Rectal smooth muscle tissue (tissue), 1 donor: ENCODE results near the gene ST6GALNAC2.

Experiments used
- H3K27ac ChIP-seq: one replicate; pipeline ENCODE4 v1.7.0; 2013; ENCODE audit warnings: low read depth, low read length, inconsistent platforms
- H3K27me3 ChIP-seq: one replicate; pipeline ENCODE4 v1.7.0; 2013; ENCODE audit warnings: low read length; ENCODE audit not compliant: control insufficient read depth, insufficient read depth
- H3K36me3 ChIP-seq: one replicate; pipeline ENCODE4 v1.7.0; 2013; ENCODE audit warnings: low read length; ENCODE audit not compliant: control insufficient read depth, insufficient read depth
- H3K4me1 ChIP-seq: one replicate; pipeline ENCODE4 v1.7.0; 2013; ENCODE audit warnings: low read length; ENCODE audit not compliant: control insufficient read depth, insufficient read depth
- H3K4me3 ChIP-seq: one replicate; pipeline ENCODE4 v1.7.0; 2013; ENCODE audit warnings: low read length
- H3K9ac ChIP-seq: one replicate; pipeline ENCODE4 v1.7.0; 2013; ENCODE audit warnings: low read length

The ST6GALNAC2 gene

GRCh38 chr17:76519048-76519966 lies 66.4 kb downstream of the ST6GALNAC2 start:
- no peak overlapping the region for H3K27ac ChIP-seq

GRCh38 chr17:76517638-76518038 lies 68.0 kb downstream of the ST6GALNAC2 start:
- no peaks in the 10 kb centered on the region for H3K36me3 ChIP-seq
- no peak overlapping the region for H3K9ac ChIP-seq
- H3K4me1 ChIP-seq: peaks cover 4% of the 10 kb centered on the region
- no peak overlapping the region for H3K4me3 ChIP-seq
- H3K27ac ChIP-seq: no peak overlapping the region
- H3K27me3 ChIP-seq: no peaks in the 10 kb centered on the region

More at GRCh38 chr17:76519048-76519966, 66.4 kb downstream of the ST6GALNAC2 start:
- Histone ChIP-seq H3K27me3 (peaks cover 2% of the 10 kb centered on the region), H3K4me3 (no peak overlapping the region), H3K36me3 (no peaks in the 10 kb centered on the region), H3K4me1 (peaks cover 4% of the 10 kb centered on the region), H3K9ac (no peak overlapping the region)
